Posterior cingulate gyrus (tissue), 11 donors: ENCODE results near the gene SLC25A28.

Experiments
- DNase-seq, 10 donors: peaks; one replicate each; pipeline versions ENCODE4 v3.0.0 to v3.0.0-alpha.2; 2020 to 2021; ENCODE audit warnings: mixed read lengths in 3 of 10
- intact Hi-C: fragments of 100-400 bp; cut with DNase I; formaldehyde crosslinking; loops from one replicate; pipeline ENCODE4 v1.15.1; 2023

SLC25A28 gene

GRCh38 chr10:99595770-99596465 is 24.3 kb downstream of the SLC25A28 start:
- intact Hi-C loops, result no loop called here
- no peak for DNase-seq

GRCh38 chr10:99595236-99595635 is 25.0 kb downstream of the SLC25A28 start:
- intact Hi-C loops, result no loop called here
- DNase-seq, result no peak

GRCh38 chr10:99593312-99593711 is 26.9 kb downstream of the SLC25A28 start:
- no peak for DNase-seq
- intact Hi-C loops, result no loop called here

- DNase-seq, result no peak
- intact Hi-C loops, result no loop called here
Observed at GRCh38 chr10:99590799-99591198, 29.4 kb downstream of the SLC25A28 start.

- intact Hi-C loops, result no loop called here
Observed at GRCh38 chr10:99583687-99584086, 36.6 kb downstream of the SLC25A28 start.

GRCh38 chr10:99582255-99582770 is 37.9 kb downstream of the SLC25A28 start:
- DNase-seq, result no peak
- intact Hi-C loops, result no loop called here

More at GRCh38 chr10:99583687-99584086, 36.6 kb downstream of the SLC25A28 start:
- DNase-seq, result no peak

- DNase-seq, result no peak
- intact Hi-C loops, result no loop called here
Observed at GRCh38 chr10:99579971-99580370, 40.3 kb downstream of the SLC25A28 start.

GRCh38 chr10:99573790-99574189 is 46.4 kb downstream of the SLC25A28 start:
- intact Hi-C loops, result no loop called here
- no peak for DNase-seq

GRCh38 chr10:99571816-99572215 is 48.4 kb downstream of the SLC25A28 start:
- intact Hi-C loops, result no loop called here
- no peak for DNase-seq

- DNase-seq, result no peak
- intact Hi-C loops, result no loop called here
Observed at GRCh38 chr10:99569961-99570360, 50.3 kb downstream of the SLC25A28 start.

GRCh38 chr10:99569253-99569939 is 50.8 kb downstream of the SLC25A28 start:
- intact Hi-C loops, result no loop called here
- DNase-seq, result no peak

GRCh38 chr10:99565166-99565565 is 55.1 kb downstream of the SLC25A28 start:
- DNase-seq, result no peak
- intact Hi-C loops, result no loop called here

GRCh38 chr10:99564361-99564760 is 55.9 kb downstream of the SLC25A28 start:
- intact Hi-C loops, result loop anchor here (5.0 kb wide), 1 partner anchor 148 kb away; no protein-coding TSS in a partner anchor
- no peak for DNase-seq

GRCh38 chr10:99562631-99563030 is 57.6 kb downstream of the SLC25A28 start:
- no peak for DNase-seq
- intact Hi-C loops, result loop anchor here (5.0 kb wide), 1 partner anchor 150 kb away; no protein-coding TSS in a partner anchor
